BLaER1 treated with 17β-estradiol and CSF1 and Interleukin-3, amounts not matched to agents 10 nM and 100 nM (cell line): ENCODE measurements around the gene TEX51.

Experiments
- H3K27ac ChIP-seq, 11 experiments: shearing (Covaris generic); formaldehyde crosslinking; 2 replicates each; pipeline ENCODE4 v1.8.1; 2022
- H3K27me3 ChIP-seq, 11 experiments: shearing (Covaris generic); formaldehyde crosslinking; 2 replicates each; pipeline ENCODE4 v1.8.1; 2022
- H3K36me3 ChIP-seq, 11 experiments: shearing (Covaris generic); formaldehyde crosslinking; 2 replicates each; pipeline ENCODE4 v1.8.1; 2022
- H3K4me1 ChIP-seq, 10 experiments: shearing (Covaris generic); formaldehyde crosslinking; 2 replicates each; pipeline ENCODE4 v1.8.1; 2022
- H3K4me2 ChIP-seq, 11 experiments: shearing (Covaris generic); formaldehyde crosslinking; 2 replicates each; pipeline ENCODE4 v1.8.1; 2022
- H3K4me3 ChIP-seq, 10 experiments: shearing (Covaris generic); formaldehyde crosslinking; 2 replicates each; pipeline ENCODE4 v1.8.1; 2022
- H3K9ac ChIP-seq, 11 experiments: shearing (Covaris generic); formaldehyde crosslinking; 2 replicates each; pipeline ENCODE4 v1.8.1; 2022
- H3K9me3 ChIP-seq, 11 experiments: shearing (Covaris generic); formaldehyde crosslinking; replicated peaks in 1 of 11; 2 replicates each; pipeline ENCODE4 v1.8.1; 2022
- H4K20me1 ChIP-seq, 11 experiments: shearing (Covaris generic); formaldehyde crosslinking; 2 replicates each; pipeline ENCODE4 v1.8.1; 2022
- Cebpa-rat ChIP-seq, 11 experiments: shearing (Covaris generic); IDR thresholded peaks; 2 replicates each; pipeline ENCODE4 v1.8.1; 2022

TEX51 gene

GRCh38 chr2:126945118-126945517, 46.4 kb downstream of the TEX51 start:
- Histone ChIP-seq H3K9me3 (peaks cover 22 to 38% (median 30%) of the 10 kb centered on the region in 11 experiments), H3K4me3 (no peak overlapping the region), H4K20me1 (no peaks in the 10 kb centered on the region), H3K4me2 (no peak overlapping the region), H3K9ac (no peak overlapping the region), H3K27ac (no peak overlapping the region), H3K4me1 (peaks cover 0 to 24% (median 13%) of the 10 kb centered on the region in 10 experiments; a peak in 14 of 20 replicates), H3K27me3 (no peaks in the 10 kb centered on the region), H3K36me3 (no peaks in the 10 kb centered on the region; a peak in 1 of 22 replicates)
- no peak for TF ChIP-seq Cebpa-rat (IDR thresholded peaks at IDR 0.05)

DNA sequence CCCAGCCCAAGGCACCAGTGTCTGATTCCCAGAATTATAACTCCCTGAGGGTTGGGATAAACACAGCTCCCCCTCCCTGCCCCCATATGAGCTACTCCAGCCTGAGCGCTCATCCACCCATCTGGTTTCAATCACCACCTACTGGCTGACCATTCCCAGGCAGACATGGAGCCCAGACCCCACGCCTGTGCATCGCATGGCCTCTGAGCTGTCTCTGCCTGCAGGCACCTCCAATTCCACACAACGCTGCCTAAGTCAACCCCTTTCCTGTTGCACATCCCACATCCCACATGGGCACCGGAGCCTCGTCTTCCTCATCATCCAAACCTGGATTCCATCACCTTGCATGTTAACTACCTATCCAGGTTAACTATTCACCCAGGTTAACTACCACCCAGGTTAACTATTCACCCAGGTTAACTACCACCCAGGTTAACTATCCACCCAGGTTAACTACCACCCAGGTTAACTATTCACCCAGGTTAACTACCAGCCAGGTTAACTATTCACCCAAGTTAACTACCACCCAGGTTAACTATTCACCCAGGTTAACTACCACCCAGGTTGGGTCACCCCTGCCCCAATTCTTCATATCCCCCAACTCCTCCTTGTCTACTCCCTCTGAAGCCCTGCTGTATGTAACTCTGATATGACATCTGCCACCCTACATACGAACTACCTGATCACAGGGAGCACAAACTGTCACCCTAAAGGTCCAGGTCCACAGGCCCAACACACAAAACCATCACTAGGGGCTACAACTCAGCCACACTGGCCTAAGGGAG, 47.8 kb downstream of the TEX51 start:
- no peak overlapping the region for H3K4me3 ChIP-seq
- H3K27me3 ChIP-seq: no peaks in the 10 kb centered on the region
- no peak for TF ChIP-seq Cebpa-rat (IDR thresholded peaks at IDR 0.05)
- H3K36me3 ChIP-seq: no peaks in the 10 kb centered on the region; a peak in 1 of 22 replicates
- no peak overlapping the region for H3K27ac ChIP-seq
- peaks cover 22 to 43% (median 30%) of the 10 kb centered on the region in 11 experiments for H3K9me3 ChIP-seq
- H4K20me1 ChIP-seq: no peaks in the 10 kb centered on the region
- H3K9ac ChIP-seq: no peak overlapping the region
- peaks cover 0 to 18% (median 13%) of the 10 kb centered on the region in 10 experiments; a peak in 14 of 20 replicates for H3K4me1 ChIP-seq
- H3K4me2 ChIP-seq: peak overlapping the region in 8 of 11 experiments; percentile 13 to 64 (median 44); a peak in 13 of 22 replicates

GRCh38 chr2:126947103-126947429, 48.4 kb downstream of the TEX51 start:
- no peak for TF ChIP-seq Cebpa-rat (IDR thresholded peaks at IDR 0.05)
- no peaks in the 10 kb centered on the region; a peak in 1 of 22 replicates for H3K36me3 ChIP-seq
- no peak overlapping the region for H3K4me3 ChIP-seq
- H3K27me3 ChIP-seq: no peaks in the 10 kb centered on the region
- H3K9ac ChIP-seq: no peak overlapping the region
- H4K20me1 ChIP-seq: no peaks in the 10 kb centered on the region
- H3K27ac ChIP-seq: no peak overlapping the region
- peaks cover 22 to 43% (median 30%) of the 10 kb centered on the region in 11 experiments for H3K9me3 ChIP-seq
- H3K4me2 ChIP-seq: peak overlapping the region in 8 of 11 experiments; percentile 13 to 64 (median 44); a peak in 14 of 22 replicates
- peaks cover 0 to 18% (median 13%) of the 10 kb centered on the region in 10 experiments; a peak in 14 of 20 replicates for H3K4me1 ChIP-seq

GRCh38 chr2:126949775-126950174, 51.1 kb downstream of the TEX51 start:
- no peak overlapping the region for H3K4me3 ChIP-seq
- H3K4me2 ChIP-seq: no peak overlapping the region; a peak in 1 of 22 replicates
- H4K20me1 ChIP-seq: no peaks in the 10 kb centered on the region
- TF ChIP-seq Cebpa-rat (IDR thresholded peaks at IDR 0.05): no peak
- H3K36me3 ChIP-seq: no peaks in the 10 kb centered on the region
- H3K9ac ChIP-seq: no peak overlapping the region
- no peaks in the 10 kb centered on the region for H3K27me3 ChIP-seq
- H3K27ac ChIP-seq: peak overlapping the region in 2 of 11 experiments; percentile 16 to 64; a peak in 4 of 22 replicates
- peaks cover 0 to 18% (median 13%) of the 10 kb centered on the region in 10 experiments; a peak in 14 of 20 replicates for H3K4me1 ChIP-seq
- H3K9me3 ChIP-seq: peaks cover under 1 to 32% (median 14%) of the 10 kb centered on the region in 11 experiments; a peak in 21 of 22 replicates

GRCh38 chr2:126950504-126950903, 51.8 kb downstream of the TEX51 start:
- Histone ChIP-seq H3K9ac (no peak overlapping the region), H3K4me2 (no peak overlapping the region), H3K27me3 (no peaks in the 10 kb centered on the region), H3K27ac (no peak overlapping the region), H3K9me3 (peaks cover 0 to 27% (median 12%) of the 10 kb centered on the region in 11 experiments; a peak in 15 of 22 replicates), H3K36me3 (no peaks in the 10 kb centered on the region), H3K4me1 (peaks cover 0 to 18% (median 13%) of the 10 kb centered on the region in 10 experiments; a peak in 14 of 20 replicates), H3K4me3 (no peak overlapping the region), H4K20me1 (no peaks in the 10 kb centered on the region)
- no peak for TF ChIP-seq Cebpa-rat (IDR thresholded peaks at IDR 0.05)
